Epithelial cell of proximal tubule (primary cell): Measurements from ENCODE around the gene TFF3. TPM values are rescaled to one million over a fixed set of nuclear protein-coding genes. Genes with fewer than 3 reads are reported as not detected.

Experiments used
- DNase-seq: peaks from one replicate; pipeline ENCODE4 v3.0.0-alpha.2; 2011; ENCODE audit warnings: low read depth
- H3K4me3 ChIP-seq: 2 replicates; pipeline ENCODE4 v1.5.1; 2011; ENCODE audit warnings: low read depth, mild to moderate bottlenecking, low read length
- total RNA-seq: library from RNA; depleted of rRNA; stranded (reverse); fragments of >200 nt; gene quantifications from 2 replicates; pipeline ENCODE4 v1.2.3, GENCODE V29; 2015
- TF ChIP-seq, protein P1 (sequence below): conservative IDR thresholded peaks from 2 replicates; pipeline ENCODE4 v1.5.1; 2012; ENCODE audit warnings: low read depth, mild to moderate bottlenecking, low read length

TFF3 gene
- total RNA-seq, 1 donor from 2014 or later = 1.0 TPM

DNA sequence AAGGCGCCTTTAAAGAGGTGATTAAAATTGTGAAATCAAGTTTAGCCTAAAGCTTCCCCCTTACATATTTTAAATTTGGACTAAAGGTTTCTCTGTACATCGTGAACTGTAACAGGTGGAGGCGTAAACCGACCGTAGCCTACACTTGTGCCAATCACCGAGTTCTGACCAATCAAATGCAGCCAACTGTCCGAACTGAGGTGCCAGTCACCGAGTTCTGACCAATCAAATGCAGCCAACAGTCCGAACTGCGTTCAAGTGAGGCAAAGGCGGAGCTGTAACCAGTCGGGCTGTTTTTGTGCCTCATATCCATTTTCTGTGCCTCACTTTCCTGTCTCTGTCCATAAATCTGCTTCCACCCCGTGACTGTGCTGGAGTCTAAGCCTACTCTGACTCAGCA is 43.7 kb upstream of the TFF3 start:
- DNase-seq = no peak
- TF ChIP-seq, protein P1, sequence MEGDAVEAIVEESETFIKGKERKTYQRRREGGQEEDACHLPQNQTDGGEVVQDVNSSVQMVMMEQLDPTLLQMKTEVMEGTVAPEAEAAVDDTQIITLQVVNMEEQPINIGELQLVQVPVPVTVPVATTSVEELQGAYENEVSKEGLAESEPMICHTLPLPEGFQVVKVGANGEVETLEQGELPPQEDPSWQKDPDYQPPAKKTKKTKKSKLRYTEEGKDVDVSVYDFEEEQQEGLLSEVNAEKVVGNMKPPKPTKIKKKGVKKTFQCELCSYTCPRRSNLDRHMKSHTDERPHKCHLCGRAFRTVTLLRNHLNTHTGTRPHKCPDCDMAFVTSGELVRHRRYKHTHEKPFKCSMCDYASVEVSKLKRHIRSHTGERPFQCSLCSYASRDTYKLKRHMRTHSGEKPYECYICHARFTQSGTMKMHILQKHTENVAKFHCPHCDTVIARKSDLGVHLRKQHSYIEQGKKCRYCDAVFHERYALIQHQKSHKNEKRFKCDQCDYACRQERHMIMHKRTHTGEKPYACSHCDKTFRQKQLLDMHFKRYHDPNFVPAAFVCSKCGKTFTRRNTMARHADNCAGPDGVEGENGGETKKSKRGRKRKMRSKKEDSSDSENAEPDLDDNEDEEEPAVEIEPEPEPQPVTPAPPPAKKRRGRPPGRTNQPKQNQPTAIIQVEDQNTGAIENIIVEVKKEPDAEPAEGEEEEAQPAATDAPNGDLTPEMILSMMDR = no peak
- no peak overlapping the region for H3K4me3 ChIP-seq

DNA sequence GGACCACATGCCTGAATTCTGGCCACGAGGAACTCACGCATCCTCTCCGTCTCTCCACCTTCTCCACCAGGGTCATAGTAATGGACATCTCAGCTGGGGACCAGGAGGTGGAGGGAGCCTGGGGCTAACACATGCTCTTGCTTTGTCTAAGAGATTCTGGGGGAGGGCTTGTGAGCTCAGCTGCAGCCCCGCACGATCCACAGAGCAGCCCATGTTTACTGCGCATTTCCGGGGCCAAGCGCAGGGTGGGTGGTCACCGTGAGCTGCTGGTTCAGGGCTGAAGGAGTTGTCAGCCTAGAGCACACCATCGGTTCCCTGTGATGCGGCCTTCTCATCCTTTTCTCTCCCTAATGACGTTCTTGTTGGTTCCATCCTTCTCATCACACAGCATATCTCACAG is 43.1 kb upstream of the TFF3 start:
- TF ChIP-seq, protein P1 = no peak
- no peak overlapping the region for H3K4me3 ChIP-seq
- DNase-seq = no peak

DNA sequence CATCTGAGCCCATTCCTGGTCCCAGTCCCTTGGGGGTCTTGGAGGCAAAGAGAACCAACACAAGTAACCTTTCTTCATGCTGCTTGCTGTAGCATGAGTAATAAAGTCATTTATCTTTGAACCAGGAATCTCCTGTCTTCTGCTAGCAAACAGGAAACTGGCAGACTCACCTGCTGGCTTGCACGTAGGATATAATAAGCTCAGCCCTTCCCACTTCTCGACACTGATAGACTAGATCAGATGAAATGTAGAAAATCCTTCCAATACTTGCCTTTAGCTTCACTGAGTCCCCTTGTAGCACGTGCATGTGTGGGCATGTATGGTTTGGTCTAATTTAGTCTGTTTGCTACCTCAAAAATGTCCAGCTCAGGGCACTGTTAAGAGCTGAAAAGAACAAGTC is 42.1 kb upstream of the TFF3 start:
- TF ChIP-seq, protein P1 = no peak
- no peak for DNase-seq
- H3K4me3 ChIP-seq = no peak overlapping the region

DNA sequence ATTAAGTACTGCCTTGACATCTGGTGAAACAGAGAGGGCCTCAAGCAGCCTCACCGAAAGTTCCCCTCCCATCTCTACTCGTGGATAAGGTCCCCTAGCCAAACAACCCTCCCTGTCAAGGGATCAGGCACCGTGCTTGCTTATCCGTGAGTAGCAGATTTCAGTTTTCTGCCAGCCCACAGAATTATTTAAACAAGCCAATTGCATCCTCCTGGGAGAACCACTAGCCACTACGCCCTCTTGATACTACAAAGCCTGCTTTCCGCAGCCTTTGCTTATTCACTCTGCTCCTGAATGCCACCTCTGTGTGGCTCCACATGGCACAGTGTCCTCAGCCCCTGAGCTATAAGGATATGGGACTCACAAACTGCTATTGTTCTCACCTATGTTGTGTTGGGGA is 41.4 kb upstream of the TFF3 start:
- DNase-seq = no peak
- H3K4me3 ChIP-seq = no peak overlapping the region
- TF ChIP-seq, protein P1 = no peak

DNA sequence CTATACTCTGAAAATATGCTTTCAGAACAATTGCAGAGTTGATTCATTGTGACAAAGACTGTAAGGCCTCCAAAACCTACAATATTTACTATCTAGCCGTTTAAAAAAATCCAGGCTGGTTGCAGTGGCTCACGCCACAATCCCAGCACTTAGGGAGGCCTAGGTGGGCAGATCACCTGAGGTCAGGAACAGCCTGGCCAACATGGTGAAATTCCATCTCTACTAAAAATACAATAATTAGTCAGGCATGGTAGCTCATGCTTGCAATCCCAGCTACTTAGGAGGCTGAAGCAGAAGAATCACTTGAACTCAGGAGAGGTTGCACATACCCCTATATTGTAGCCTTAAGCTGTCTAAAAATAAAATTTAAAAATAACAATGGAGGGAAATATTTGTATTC is 40.8 kb upstream of the TFF3 start:
- no peak for DNase-seq
- no peak overlapping the region for H3K4me3 ChIP-seq
- TF ChIP-seq, protein P1 = no peak

DNA sequence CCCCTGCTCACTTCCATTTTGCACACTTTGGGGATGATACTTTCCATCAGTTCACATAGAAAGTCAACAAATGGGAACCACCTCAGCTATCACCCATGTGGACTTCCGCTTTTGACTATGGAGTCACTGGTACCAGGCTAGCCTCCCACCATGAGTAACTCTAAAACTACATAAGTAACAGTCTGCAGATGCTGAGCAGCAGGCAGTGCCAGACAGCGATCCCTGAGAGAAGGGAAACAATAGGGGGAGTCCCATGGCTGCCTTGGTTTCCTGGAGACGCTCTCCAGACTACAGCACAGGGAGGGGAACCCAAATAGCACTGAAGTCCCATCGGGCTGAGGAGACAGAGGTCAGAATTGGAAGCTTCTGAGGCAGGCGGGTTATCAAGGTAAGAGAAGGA is 38.4 kb upstream of the TFF3 start:
- no peak for DNase-seq
- TF ChIP-seq, protein P1 = no peak

DNA sequence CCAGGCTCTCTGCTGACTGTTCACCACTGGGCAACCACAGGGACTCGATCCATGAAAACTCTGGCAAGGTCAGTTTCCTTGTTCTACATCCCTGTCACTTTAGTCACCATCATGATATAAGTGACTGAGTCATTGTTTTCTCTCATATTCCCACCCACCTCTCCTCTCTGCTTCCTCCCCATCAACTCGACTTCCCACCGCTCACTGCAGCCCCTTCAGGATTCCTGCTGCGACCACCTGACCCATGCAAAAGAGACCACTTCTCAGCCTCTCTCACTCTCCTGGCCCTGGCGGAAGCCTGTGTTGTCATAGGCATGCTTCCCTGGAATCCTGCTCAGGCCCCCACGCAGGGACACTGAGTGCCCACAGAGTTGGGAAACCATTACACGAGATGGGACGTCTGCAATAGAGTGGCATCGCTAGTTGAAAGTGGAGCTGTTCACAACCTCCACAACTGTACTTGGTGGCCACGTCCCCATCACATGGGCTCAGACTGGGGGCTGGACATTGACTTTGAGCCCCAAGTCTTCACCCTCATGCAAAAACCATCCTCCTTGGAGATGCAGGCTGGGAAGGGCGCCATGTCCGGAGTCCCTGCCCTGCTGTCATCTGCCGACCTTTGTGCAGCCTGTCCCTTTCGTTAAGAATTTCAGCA is 37.4 kb upstream of the TFF3 start:
- no peak overlapping the region for H3K4me3 ChIP-seq
- TF ChIP-seq, protein P1 = no peak
- DNase-seq = no peak

More for the DNA sequence above, 38.4 kb upstream of the TFF3 start:
- no peak overlapping the region for H3K4me3 ChIP-seq
